Ascending aorta (tissue), 2 donors: ENCODE results near the gene QSOX1. TPM values are rescaled to one million over a fixed set of nuclear protein-coding genes. Genes with fewer than 3 reads are reported as not detected.

ENCODE experiments used
- DNase-seq, 2 donors: peaks; one replicate each; pipeline ENCODE4 v3.0.0-alpha.2; 2019; ENCODE audit warnings: low spot score in 2 of 2
- H3K27ac ChIP-seq, 2 donors: fragments of 200-600 bp; sonication (generic); one replicate each; pipeline ENCODE4 v1.5.1; 2016 to 2017; ENCODE audit warnings: mild to moderate bottlenecking in 1 of 2
- H3K27me3 ChIP-seq: fragments of 200-600 bp; sonication (generic); one replicate; pipeline ENCODE4 v1.5.1; 2017
- H3K36me3 ChIP-seq, 2 donors: fragments of 200-600 bp; sonication (generic); one replicate each; pipeline ENCODE4 v1.5.1; 2016
- H3K4me1 ChIP-seq, 2 donors: fragments of 200-600 bp; sonication (generic); one replicate each; pipeline ENCODE4 v1.5.1; 2016 to 2017; ENCODE audit warnings: mild to moderate bottlenecking in 1 of 2
- H3K4me3 ChIP-seq, 2 donors: fragments of 200-600 bp; sonication (generic); one replicate each; pipeline ENCODE4 v1.5.1; 2016 to 2017; ENCODE audit warnings: mild to moderate bottlenecking in 1 of 2
- H3K9me3 ChIP-seq, 2 donors: fragments of 200-600 bp; sonication (generic); one replicate each; pipeline ENCODE4 v1.5.1; 2016
- intact Hi-C: fragments of 100-400 bp; cut with DNase I; formaldehyde crosslinking; loops from one replicate; pipeline ENCODE4 v1.15.1; 2023
- total RNA-seq: library from RNA; depleted of rRNA; stranded (reverse); fragments of >200 nt; gene quantifications from one replicate; pipeline ENCODE4 v1.1.0, GENCODE V29; 2016
- TF ChIP-seq, protein P1 (sequence below), 3 experiments: fragments of 200-600 bp in 2 of 3; fragments of 450-650 bp in 1 of 3; sonication (generic) in 2 of 3; IDR thresholded peaks; one replicate each; pipeline ENCODE4 v1.5.1; 2016 to 2019; ENCODE audit warnings: antibody characterized with exemption in 3 of 3, mild to moderate bottlenecking in 1 of 3, moderate library complexity in 1 of 3

The QSOX1 gene
- total RNA-seq, 1 donor from 2014 or later, result 200 TPM

DNA sequence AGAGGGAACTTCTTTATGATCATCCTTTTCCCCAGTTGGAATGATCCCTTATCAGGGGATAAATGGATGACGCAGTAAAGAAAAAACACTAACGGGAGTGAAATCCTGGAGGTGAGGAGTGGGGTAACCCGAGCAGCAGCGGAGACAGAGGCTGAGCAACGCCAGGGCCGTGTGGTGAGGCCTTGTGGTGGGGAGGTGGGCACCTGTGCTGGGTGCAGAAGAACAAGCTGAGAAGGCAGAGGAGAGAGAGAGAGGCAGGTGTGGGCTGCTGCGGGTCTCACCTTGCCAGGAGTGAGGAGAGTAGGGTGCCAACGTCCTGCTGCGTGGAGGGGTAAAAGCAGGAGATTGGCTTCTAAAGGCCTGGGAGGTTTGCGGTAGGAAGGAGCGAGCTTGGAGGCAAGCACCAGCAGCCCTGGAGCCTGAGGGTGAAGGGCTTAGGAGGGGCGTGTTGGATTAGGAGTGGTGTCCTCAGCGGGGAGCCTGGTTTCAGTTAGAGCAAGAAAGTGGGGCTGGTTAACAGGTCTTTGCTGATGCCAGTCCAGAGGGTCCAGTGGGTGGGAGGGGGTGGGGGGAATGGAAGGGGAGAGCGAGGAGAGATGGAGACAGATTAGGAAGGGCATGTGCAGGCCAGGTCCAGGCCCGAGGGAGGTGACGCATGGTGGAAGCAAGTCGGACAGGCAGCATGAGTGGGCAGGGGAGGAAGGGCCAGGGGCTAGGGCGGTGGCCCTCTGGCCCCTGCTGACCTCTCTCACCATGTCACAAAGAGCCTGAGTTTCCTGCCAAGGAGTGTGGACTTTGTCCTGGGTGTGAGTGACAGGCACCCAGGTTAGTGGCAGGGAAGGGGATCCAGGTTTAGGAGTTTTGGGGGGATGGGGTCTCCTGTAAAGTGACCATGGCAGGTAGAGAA is 38.7 kb downstream of the QSOX1 start:
- no peak overlapping the region for H3K27ac ChIP-seq
- TF ChIP-seq, protein P1, sequence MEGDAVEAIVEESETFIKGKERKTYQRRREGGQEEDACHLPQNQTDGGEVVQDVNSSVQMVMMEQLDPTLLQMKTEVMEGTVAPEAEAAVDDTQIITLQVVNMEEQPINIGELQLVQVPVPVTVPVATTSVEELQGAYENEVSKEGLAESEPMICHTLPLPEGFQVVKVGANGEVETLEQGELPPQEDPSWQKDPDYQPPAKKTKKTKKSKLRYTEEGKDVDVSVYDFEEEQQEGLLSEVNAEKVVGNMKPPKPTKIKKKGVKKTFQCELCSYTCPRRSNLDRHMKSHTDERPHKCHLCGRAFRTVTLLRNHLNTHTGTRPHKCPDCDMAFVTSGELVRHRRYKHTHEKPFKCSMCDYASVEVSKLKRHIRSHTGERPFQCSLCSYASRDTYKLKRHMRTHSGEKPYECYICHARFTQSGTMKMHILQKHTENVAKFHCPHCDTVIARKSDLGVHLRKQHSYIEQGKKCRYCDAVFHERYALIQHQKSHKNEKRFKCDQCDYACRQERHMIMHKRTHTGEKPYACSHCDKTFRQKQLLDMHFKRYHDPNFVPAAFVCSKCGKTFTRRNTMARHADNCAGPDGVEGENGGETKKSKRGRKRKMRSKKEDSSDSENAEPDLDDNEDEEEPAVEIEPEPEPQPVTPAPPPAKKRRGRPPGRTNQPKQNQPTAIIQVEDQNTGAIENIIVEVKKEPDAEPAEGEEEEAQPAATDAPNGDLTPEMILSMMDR (IDR thresholded peaks at IDR 0.05), result no peak
- no peaks in the 10 kb centered on the region for H3K9me3 ChIP-seq
- H3K27me3 ChIP-seq, result no peaks in the 10 kb centered on the region
- H3K36me3 ChIP-seq, result peaks cover 50 to 60% of the 10 kb centered on the region in 2 donors
- H3K4me3 ChIP-seq, result no peak overlapping the region
- DNase-seq, result no peak
- H3K4me1 ChIP-seq, result no peaks in the 10 kb centered on the region
- intact Hi-C loops, result no loop called here

GRCh38 chr1:180194048-180194425 is 39.4 kb downstream of the QSOX1 start:
- TF ChIP-seq, protein P1 (IDR thresholded peaks at IDR 0.05), result no peak
- peaks cover 45 to 57% of the 10 kb centered on the region in 2 donors for H3K36me3 ChIP-seq
- DNase-seq, result no peak
- no peak overlapping the region for H3K27ac ChIP-seq
- H3K4me1 ChIP-seq, result no peaks in the 10 kb centered on the region
- H3K4me3 ChIP-seq, result no peak overlapping the region
- intact Hi-C loops, result no loop called here
- no peaks in the 10 kb centered on the region for H3K27me3 ChIP-seq
- H3K9me3 ChIP-seq, result no peaks in the 10 kb centered on the region

DNA sequence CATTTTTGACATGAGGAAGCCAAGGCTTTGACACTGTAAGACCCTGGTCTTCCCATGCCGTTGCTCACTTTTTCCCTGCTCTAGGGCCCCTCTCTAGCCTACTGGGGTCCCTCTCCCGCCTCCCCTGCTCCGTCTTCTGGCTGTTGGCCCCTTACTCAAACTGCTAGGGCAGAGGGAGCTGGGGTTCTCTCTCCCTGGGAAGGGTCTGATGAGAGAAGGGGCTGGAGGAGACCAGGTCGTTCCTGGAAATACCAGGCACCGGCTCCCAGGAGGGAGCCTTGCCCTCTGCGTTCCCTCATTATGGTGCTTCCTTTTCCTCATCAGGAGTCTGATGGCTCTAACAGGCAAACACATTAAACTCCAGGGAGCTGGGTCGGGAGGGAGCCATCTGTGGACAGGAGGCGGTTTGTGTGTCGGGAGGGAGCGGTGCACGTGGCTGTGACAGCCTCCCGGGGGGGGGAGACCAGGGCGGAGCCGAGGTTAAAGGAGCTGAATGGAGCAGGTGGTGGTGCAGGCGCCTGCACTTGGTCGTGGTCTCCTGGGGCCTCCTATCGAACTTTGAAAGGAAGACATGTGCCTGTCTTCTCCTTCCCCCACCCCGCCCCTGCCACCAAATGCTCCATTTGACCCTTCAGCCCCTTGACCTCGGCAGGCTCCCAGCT is 40.0 kb downstream of the QSOX1 start:
- DNase-seq, result no peak
- no peak overlapping the region for H3K27ac ChIP-seq
- H3K36me3 ChIP-seq, result peaks cover 40 to 50% of the 10 kb centered on the region in 2 donors
- H3K27me3 ChIP-seq, result no peaks in the 10 kb centered on the region
- no peaks in the 10 kb centered on the region for H3K4me1 ChIP-seq
- H3K4me3 ChIP-seq, result no peak overlapping the region
- no peaks in the 10 kb centered on the region for H3K9me3 ChIP-seq
- TF ChIP-seq, protein P1 (IDR thresholded peaks at IDR 0.05), result no peak
- intact Hi-C loops, result no loop called here

GRCh38 chr1:180195401-180195800 is 40.7 kb downstream of the QSOX1 start:
- H3K27ac ChIP-seq, result no peak overlapping the region
- intact Hi-C loops, result no loop called here
- no peaks in the 10 kb centered on the region for H3K9me3 ChIP-seq
- no peak overlapping the region for H3K4me3 ChIP-seq
- peaks cover 33 to 43% of the 10 kb centered on the region in 2 donors for H3K36me3 ChIP-seq
- TF ChIP-seq, protein P1 (IDR thresholded peaks at IDR 0.05), result no peak
- H3K4me1 ChIP-seq, result no peaks in the 10 kb centered on the region
- DNase-seq, result no peak
- H3K27me3 ChIP-seq, result no peaks in the 10 kb centered on the region

- Histone ChIP-seq H3K27ac (no peak overlapping the region), H3K4me1 (no peaks in the 10 kb centered on the region), H3K36me3 (peaks cover 28 to 38% of the 10 kb centered on the region in 2 donors), H3K4me3 (no peak overlapping the region), H3K9me3 (no peaks in the 10 kb centered on the region), H3K27me3 (no peaks in the 10 kb centered on the region)
- TF ChIP-seq, protein P1 (IDR thresholded peaks at IDR 0.05), result no peak
- no peak for DNase-seq
- intact Hi-C loops, result no loop called here
Measured at GRCh38 chr1:180195916-180196315, 41.2 kb downstream of the QSOX1 start.
